SKM-1 (cell line): ENCODE results near the gene TECPR1.

ENCODE experiments used
- DNase-seq: peaks from one replicate; lab custom pipeline; 2025; ENCODE audit not compliant: unreplicated experiment; lab: John Stamatoyannopoulos, UW

TECPR1 gene

DNA sequence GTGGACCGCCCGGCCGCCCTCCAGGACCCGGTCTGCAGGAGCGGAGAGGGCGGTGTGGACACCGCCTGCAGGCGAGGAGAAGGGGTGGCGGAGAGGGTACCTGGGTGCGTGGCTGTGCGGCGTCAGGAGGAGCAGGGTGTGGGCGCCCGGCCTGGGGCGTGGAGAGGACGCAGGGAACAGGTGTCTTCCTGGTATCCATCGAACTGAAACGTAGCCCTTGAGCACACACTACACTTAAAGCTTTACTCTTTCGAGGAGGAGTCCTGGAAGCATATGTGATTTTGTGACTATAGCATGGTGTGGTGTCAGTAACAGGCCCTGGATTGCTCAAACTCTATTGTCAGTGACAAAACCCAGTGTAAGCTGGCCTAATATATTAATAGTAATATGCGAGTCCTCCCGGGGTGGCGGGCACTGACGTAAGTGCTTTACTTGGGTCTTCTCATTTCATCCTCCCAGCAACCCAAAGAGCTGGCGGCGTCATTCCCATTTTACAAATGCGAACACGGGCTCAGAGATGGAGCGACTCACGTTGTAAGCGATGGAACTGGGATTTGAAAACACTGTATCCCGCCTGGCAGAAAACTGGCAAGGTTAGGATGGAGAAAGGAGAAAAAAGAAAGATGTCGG lies 508 bp upstream of the TECPR1 start:
- no peak for DNase-seq

GRCh38 chr7:98251231-98251600 lies 816 bp downstream of the TECPR1 start:
- no peak for DNase-seq

DNA sequence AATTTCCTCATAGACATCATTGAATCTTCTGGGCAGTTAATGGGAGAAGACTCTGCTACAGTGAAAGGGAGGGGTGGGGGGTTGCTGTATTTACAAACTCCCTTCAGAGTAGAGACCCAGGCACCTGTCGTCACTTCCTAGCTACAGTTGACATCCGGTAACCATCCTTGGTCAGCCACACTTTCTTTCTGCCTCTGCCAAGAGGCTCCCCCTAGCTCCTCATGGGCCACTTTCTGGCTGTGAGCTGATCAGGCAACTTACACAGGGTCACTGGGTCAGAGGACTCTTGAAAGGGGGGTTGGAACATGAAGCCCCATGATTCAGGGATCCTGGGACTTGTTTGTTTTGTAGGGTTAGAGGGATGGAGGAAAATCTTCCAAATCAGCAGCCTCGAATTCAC lies 1.2 kb downstream of the TECPR1 start:
- DNase-seq = no peak

DNA sequence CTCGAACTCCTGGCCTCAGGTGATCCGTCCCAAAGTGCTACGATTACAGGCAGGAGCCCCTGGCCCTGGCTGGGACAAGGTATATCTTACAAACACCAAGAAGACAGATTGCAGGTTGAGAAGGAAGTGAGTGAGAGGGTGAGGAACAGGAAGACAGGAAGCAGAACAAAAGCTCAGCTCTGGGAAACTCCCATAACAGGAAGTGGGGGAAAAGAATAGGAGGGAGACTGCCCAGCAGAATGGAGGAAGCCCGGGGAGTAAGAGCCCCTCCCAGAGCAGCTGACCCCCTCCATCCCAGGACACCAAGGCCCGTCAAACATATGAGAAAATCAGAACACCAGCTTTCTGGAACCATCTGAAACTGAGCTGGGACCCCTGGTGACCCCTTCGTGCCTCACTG lies 2.9 kb downstream of the TECPR1 start:
- peak; percentile 17 for DNase-seq

GRCh38 chr7:98248156-98248555 lies 3.9 kb downstream of the TECPR1 start:
- no peak for DNase-seq

DNA sequence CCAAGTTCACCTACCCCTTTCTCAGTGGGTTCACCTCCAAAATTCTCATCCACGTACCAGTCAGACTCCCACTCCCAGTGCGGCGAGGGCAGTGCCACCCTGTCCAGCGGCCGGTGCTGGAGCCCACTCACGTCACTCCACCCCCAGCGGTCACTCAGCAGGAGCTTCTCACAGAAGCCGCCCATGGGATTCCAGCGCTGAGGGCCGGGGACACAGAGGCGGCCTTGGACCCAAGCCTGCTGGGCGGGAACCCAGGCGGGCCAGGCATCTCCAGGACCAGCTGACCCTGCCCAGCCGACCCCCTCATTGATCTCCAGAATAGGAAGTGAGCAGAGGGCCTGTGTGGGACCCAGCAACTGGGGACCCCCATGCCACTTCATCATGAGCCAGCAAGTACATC lies 7.2 kb downstream of the TECPR1 start:
- no peak for DNase-seq

GRCh38 chr7:98242934-98243333 lies 9.1 kb downstream of the TECPR1 start:
- no peak for DNase-seq

GRCh38 chr7:98242342-98242741 lies 9.7 kb downstream of the TECPR1 start:
- no peak for DNase-seq

GRCh38 chr7:98241674-98242241 lies 10.3 kb downstream of the TECPR1 start:
- no peak for DNase-seq

GRCh38 chr7:98240961-98241673 lies 10.9 kb downstream of the TECPR1 start:
- peak; percentile 8 for DNase-seq

GRCh38 chr7:98238976-98239375 lies 13.1 kb downstream of the TECPR1 start:
- no peak for DNase-seq

DNA sequence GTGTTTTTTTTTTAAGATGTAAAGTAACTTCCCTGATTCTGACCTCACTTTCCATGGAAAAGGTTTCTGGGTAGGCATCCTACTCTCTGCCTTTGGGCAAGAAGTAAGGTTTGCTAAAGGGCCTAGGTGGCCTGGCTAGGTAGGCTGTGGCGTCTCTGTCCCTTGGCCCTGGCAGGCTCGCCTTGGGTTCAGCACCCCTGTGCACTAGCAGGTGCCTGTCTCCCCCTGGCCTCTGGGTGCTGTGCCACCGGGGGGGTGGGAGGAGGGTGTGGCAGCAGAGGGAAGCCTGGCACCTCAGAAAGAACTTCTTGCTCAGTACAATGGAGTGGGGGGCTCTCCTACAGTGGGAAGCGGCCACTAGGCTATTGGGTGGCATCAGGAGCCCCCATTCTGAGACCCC lies 14.0 kb downstream of the TECPR1 start:
- no peak for DNase-seq

- DNase-seq = no peak
Observed at GRCh38 chr7:98236355-98237185, 15.5 kb downstream of the TECPR1 start.

- DNase-seq = no peak
Observed at GRCh38 chr7:98235901-98236300, 16.1 kb downstream of the TECPR1 start.

GRCh38 chr7:98234429-98235147 lies 17.4 kb downstream of the TECPR1 start:
- DNase-seq = no peak

DNA sequence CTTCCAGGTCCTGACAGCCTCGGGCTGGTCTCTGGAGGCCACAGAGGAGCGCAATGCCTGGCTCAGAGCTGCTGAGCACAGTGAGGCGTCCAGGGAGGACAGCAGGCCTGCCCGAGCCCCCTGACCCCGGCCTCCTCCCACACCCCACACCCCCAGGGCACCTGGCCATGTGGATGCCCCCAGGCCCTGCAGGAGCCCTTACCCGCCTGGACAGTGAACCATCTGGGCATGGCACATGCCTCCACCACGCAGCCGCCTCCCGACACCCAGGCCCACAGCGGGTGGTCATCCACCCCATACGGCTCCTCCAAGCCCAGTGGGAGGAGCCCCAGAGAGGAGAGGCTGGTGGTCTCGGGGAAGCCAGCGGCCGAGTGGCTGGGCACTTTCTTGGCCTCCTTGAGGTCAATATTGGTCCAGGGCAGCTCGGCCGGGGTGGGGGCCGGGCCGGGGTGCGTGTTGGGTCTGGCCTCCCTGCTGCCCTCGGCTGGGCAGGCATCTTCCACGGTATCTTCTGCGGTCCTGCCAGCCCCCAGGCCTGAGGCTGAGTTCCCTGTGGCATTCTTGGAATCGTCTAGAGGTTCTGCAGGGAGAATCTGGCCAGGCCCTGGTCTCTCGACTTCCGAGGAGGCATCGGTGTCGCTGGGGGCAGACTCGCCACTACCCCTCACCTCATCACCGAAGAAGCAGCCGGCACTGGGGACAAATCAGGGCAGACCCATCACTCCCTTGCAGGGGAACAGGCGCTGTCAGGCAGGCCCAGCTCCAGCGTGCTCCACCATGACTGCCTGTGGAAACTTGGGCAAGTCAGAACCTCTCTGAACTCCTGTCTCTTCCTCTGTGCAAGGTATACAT lies 18.6 kb downstream of the TECPR1 start:
- no peak for DNase-seq

DNA sequence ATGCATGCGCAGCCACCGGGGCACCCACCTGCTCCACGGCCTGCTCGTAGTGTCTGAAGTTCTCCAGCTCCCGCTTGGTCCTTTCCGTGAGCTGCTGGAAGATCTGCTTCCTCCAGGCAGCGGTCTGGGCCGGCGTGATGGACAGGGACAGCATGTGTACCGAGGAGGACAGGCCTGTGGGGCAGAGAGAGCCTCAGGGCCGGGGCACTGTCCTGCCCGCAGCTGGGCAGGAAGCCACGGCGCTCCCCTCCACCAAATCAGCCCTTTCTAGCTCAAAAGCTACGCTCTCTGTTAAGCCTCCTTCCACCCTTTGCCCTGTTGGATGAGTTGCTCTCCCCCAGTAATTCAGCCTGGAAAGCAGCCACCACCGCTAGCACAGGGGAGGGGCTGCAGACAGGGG lies 19.2 kb downstream of the TECPR1 start:
- DNase-seq = no peak

- no peak for DNase-seq
Observed at GRCh38 chr7:98232263-98232585, 19.8 kb downstream of the TECPR1 start.

GRCh38 chr7:98231493-98232262 lies 20.4 kb downstream of the TECPR1 start:
- no peak for DNase-seq
